Right cardiac atrium (tissue), 5 donors: ENCODE measurements around the gene HAO1. TPM values are rescaled to one million over a fixed set of nuclear protein-coding genes. Genes with fewer than 3 reads are reported as not detected.
"Not testable (repeated sequence)": the region's sequence is repeated elsewhere in the genome, so short reads cannot be mapped to it uniquely, and the experiment has no call there.

ENCODE experiments used
- ATAC-seq, 2 donors: fragments of 200-7000 bp; cut with Tn5 transposase; one replicate each; pipeline versions ENCODE4 v1.8.0 to v1.9.1; 2020; ENCODE audit warnings: moderate library complexity in 2 of 2, mild to moderate bottlenecking in 1 of 2
- DNase-seq, 3 donors: peaks; one replicate each; pipeline ENCODE4 v3.0.0-alpha.2; 2020
- H3K27ac ChIP-seq: one replicate; pipeline ENCODE4 v1.5.1; 2013; ENCODE audit warnings: mild to moderate bottlenecking, low read length, control low read depth, moderate library complexity
- H3K27me3 ChIP-seq: one replicate; pipeline ENCODE4 v1.6.1; 2013; ENCODE audit not compliant: control insufficient read depth, insufficient read depth
- H3K4me1 ChIP-seq: one replicate; pipeline ENCODE4 v1.6.1; 2013; ENCODE audit warnings: low read length; ENCODE audit not compliant: control insufficient read depth, insufficient read depth
- H3K4me3 ChIP-seq: one replicate; pipeline ENCODE4 v1.5.1; 2013; ENCODE audit warnings: low read length, control low read depth
- H3K9me3 ChIP-seq: one replicate; pipeline ENCODE4 v1.6.1; 2013; ENCODE audit warnings: low read length; ENCODE audit not compliant: control insufficient read depth
- WGBS: extraction: QIAGEN DNeasy Blood & Tissue Kit; methylation state at CpG from one replicate; pipeline ENCODE4 v1.1.7; 2013; 5-methylcytosine and 5-hydroxymethylcytosine counted together
- intact Hi-C, 4 donors: fragments of 100-400 bp; cut with DNase I; formaldehyde crosslinking; loops; one replicate each; pipeline versions ENCODE4 v1.11.0 to v1.14.0; 2022 to 2023
- polyA plus RNA-seq: library from polyadenylated mRNA; stranded (reverse); fragments of 200-250 nt; gene quantifications from one replicate; pipeline ENCODE4 v1.2.3, GENCODE V29; 2013
- total RNA-seq, 4 donors: library from RNA; stranded (reverse); fragmentation: NEBNext Ultra II Directional; extraction: Animal tissue kit (Norgen Biotek cat#: 25700); gene quantifications; one replicate each; pipeline ENCODE4 v1.2.1, GENCODE V29; 2021
- donor health status: healthy with polysubstance abuse.
- donor health status: DM: no; HTN: yes; CAD: no.
- donor health status: DM: no; HTN: no; CAD: no.
- donor health status: DM: no; HTN: yes; CAD: no; lungs with severe emphysema.
- donor health status: DM: yes; HTN: yes; CAD: no.

HAO1 gene
- total and polyA plus RNA-seq, 5 donors, result not detected

DNA sequence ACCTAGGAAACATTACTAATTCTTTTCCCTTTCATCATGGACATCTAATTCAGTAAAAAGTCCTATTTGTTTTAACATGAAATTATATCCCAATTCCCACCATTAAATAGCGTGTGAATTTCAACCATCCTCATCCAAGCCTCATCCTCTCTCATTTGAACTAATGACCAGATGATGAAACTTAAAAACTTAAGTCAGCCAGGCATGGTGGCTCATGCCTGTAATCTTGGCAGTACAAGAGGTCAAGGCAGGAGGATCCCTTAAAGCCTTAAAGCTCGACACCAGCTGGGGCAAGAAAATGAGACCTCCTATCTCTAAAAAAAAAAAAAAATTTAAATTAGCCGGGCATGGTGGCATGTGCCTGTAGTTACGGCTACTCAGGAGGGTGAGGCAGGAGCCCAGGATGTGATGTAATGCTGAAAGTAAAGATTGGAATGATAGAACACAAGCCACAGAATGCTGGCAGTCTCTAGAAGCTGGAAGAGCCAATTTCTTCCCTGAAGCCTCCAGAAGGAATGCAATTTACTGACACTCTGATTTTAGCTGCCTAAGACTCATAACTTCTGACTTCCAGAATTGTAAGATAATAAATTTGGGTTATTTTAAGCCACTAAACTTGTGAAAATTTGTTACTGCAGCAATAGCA is 27.1 kb upstream of the HAO1 start:
- 55% methylated on average over 4 of the region's 4 CpGs for WGBS
- DNase-seq, result peak in 1 of 3 donors; percentile 14

DNA sequence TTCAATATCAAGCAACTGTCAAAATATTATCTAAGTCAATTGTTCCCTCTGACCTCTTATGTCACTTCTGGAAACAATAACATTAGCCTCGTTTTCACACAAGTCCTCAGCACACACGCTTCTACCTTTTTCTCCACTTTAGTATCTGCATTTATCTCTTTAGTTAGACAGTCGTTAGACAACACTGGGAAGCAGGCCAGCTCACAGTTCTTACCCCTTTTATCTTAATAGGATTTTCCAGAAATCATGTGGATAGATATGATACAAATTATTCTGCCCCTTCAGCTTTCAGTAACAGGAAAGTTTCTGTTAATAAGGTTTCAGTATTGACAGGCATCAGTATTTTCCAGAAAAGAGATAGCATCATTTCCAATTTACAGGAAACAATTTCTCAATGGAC is 25.9 kb upstream of the HAO1 start:
- no peak for DNase-seq
- H3K27ac ChIP-seq, result no peak overlapping the region
- no peaks in the 10 kb centered on the region for H3K27me3 ChIP-seq
- H3K4me3 ChIP-seq, result no peak overlapping the region
- WGBS, result 26% methylated on average over 3 of the region's 3 CpGs
- intact Hi-C loops, result no loop called here
- ATAC-seq, result no peak
- H3K9me3 ChIP-seq, result no peaks in the 10 kb centered on the region
- no peaks in the 10 kb centered on the region for H3K4me1 ChIP-seq

More for the DNA sequence above, 27.1 kb upstream of the HAO1 start:
- no peak overlapping the region for H3K27ac ChIP-seq
- no peak overlapping the region for H3K4me3 ChIP-seq
- peak; percentile 55 to 80 for ATAC-seq
- no peaks in the 10 kb centered on the region for H3K9me3 ChIP-seq
- no peaks in the 10 kb centered on the region for H3K27me3 ChIP-seq
- H3K4me1 ChIP-seq, result no peaks in the 10 kb centered on the region
- intact Hi-C loops, result no loop called here

DNA sequence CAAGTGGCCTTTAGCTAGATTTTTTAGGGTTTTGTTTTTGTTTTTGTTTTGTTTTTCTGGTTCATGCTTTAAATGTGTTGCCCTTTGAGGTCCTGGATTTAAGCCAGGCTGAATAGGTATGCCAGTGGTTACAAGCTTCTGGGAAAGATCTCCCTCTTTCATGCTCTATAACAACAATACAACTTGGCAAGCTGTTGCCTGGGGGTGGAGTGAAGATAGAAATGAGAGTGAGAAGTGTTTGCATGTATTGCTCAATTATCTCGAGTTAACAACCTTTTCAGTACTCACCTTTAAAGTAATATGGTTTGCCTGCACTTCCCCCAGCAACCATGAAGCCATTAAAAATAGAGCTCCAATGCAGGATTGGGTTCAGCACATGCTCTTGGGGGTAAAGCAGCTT is 19.2 kb upstream of the HAO1 start:
- Histone ChIP-seq H3K27ac (no peak overlapping the region), H3K4me1 (peaks cover 1% of the 10 kb centered on the region), H3K9me3 (no peaks in the 10 kb centered on the region), H3K4me3 (no peak overlapping the region), H3K27me3 (no peaks in the 10 kb centered on the region)
- no peak for DNase-seq
- no peak for ATAC-seq
- intact Hi-C loops, result no loop called here
- 39% methylated on average over 1 of the region's 1 CpG for WGBS

DNA sequence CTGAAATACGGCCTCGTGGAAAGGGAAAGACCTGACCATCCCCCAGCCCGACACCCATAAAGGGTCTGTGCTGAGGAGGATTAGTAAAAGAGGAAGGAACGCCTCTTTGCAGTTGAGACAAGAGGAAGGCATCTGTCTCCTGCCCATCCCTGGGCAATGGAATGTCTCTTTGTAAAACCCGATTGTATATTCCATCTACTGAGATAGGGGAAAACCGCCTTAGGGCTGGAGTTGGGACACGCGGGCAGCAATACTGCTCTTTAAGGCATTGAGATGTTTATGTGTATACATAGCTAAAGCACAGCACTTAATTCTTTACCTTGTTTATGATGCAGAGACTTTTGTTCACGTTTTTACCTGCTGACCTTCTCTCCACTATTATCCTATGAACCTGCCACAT is 16.3 kb upstream of the HAO1 start:
- H3K4me1 ChIP-seq, H3K27me3 ChIP-seq, DNase-seq, intact Hi-C loops, H3K4me3 ChIP-seq, ATAC-seq, H3K9me3 ChIP-seq, H3K27ac ChIP-seq: not testable (repeated sequence)
- WGBS, result 79% methylated on average over 9 of the region's 9 CpGs

DNA sequence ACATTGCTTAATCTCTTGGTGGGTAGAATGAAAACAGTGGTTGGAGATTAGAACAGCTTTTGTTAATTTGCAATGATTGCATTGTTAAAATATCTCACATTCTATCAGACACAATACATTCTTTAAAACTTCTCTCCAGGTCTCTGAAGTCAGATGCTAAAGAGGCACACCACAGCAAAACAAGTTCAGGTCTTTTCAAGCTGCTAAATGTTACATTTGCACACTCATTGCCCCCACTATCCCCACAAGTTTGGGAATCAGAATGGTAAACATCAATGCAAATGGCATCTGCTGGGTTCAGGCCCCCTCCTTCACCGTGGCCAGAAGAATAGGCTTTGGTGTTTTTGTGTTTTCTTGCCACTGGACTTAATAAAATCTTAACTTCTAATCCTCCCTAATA is 10.1 kb upstream of the HAO1 start:
- H3K9me3 ChIP-seq, result no peaks in the 10 kb centered on the region
- ATAC-seq (no peak), DNase-seq (no peak)
- no peaks in the 10 kb centered on the region for H3K4me1 ChIP-seq
- H3K4me3 ChIP-seq, result no peak overlapping the region
- intact Hi-C loops, result no loop called here
- 78% methylated on average over 1 of the region's 1 CpG for WGBS
- H3K27me3 ChIP-seq, result no peaks in the 10 kb centered on the region
- H3K27ac ChIP-seq, result no peak overlapping the region

DNA sequence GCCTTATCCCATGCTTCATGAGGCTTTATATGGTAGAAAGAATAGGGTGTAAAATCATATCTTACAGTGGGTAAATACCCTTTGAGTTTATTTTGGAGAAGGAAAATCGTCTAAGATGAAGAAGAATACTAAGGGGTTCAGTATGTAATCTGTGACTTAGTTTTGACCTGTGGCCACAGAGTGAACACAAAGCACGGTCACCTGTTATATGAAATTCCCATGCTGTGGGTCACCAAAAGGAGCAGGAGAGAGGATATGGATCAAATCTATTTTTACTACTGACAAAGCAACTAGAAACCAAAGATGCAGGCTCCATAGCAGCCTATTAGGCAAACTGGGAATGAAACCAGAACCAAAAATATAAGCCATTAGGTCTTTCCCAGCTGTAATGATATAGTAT is 3.6 kb upstream of the HAO1 start:
- H3K9me3 ChIP-seq, result no peaks in the 10 kb centered on the region
- WGBS, result 39% methylated on average over 2 of the region's 2 CpGs
- no peaks in the 10 kb centered on the region for H3K4me1 ChIP-seq
- no peak overlapping the region for H3K4me3 ChIP-seq
- DNase-seq (no peak), ATAC-seq (no peak)
- no peak overlapping the region for H3K27ac ChIP-seq
- intact Hi-C loops, result no loop called here
- H3K27me3 ChIP-seq, result no peaks in the 10 kb centered on the region

DNA sequence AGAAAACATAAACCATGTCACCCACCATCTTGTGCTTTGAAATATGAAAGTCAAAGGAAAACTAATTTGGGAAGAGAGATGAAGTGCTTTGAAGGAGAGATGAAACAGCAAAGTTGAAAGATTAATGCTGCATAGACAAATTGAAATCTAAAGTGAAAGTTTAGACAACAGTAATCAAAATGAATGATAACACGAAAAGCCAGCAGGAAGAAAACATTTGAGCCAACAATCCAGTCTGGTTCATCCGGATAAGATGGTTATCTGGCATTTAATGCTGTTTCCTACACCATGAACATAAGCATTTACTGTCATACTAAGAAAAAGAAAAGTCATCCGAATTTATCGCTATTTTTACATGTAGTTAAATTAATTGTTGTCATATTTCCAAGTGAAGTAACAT is 595 bp downstream of the HAO1 start:
- Histone ChIP-seq H3K4me1 (no peaks in the 10 kb centered on the region), H3K4me3 (no peak overlapping the region), H3K9me3 (no peaks in the 10 kb centered on the region), H3K27ac (no peak overlapping the region), H3K27me3 (no peaks in the 10 kb centered on the region)
- DNase-seq (no peak), ATAC-seq (no peak)
- intact Hi-C loops, result loop anchor here (5.0 to 10.0 kb wide), 3 partner anchors 775 to 785 kb away; no protein-coding TSS in a partner anchor
- 56% methylated on average over 4 of the region's 4 CpGs for WGBS

DNA sequence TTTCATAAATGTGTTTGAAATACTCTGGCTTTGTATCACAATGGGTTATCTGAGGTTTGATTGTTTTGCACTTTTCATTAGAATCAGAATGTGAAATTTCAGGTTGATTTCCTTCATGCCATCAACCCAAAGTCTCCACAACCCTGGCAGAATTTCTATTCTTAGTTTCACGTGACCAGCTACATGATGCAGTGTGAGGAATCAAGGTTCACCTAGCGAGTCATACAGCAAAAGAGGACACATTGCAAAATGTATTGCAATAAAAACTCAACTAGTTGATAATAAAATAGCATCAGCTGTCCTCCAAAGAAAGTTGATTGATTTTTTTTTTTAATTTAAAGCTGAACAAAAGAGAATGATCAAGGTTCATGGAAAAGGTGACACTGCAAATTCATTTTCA is 2.2 kb downstream of the HAO1 start:
- ATAC-seq (no peak), DNase-seq (no peak)
- intact Hi-C loops, result loop anchor here (5.0 to 10.0 kb wide), 3 partner anchors 777 to 787 kb away; no protein-coding TSS in a partner anchor
- H3K4me3 ChIP-seq, result no peak overlapping the region
- H3K9me3 ChIP-seq, result no peaks in the 10 kb centered on the region
- H3K4me1 ChIP-seq, result no peaks in the 10 kb centered on the region
- 83% methylated on average over 2 of the region's 2 CpGs for WGBS
- H3K27me3 ChIP-seq, result no peaks in the 10 kb centered on the region
- no peak overlapping the region for H3K27ac ChIP-seq

DNA sequence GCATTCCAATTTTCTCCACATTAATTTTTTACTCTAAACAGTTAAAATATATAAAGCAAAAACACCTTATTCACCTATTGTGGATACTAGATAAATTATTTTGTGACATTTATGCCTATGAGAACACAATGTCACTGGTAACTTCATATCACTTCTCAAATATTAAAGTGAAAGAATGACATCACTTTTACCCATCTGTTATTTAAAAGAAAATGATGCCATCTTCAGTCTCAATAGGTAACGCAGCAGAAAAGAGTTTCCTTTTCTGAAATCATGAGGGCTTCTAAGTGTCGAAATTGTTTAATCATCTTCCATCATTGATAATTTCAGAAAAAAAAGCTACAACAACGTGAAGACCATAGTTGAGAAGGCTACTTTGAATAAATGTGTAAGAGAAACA is 2.9 kb downstream of the HAO1 start:
- 90% methylated on average over 3 of the region's 3 CpGs for WGBS
- Histone ChIP-seq H3K9me3 (no peaks in the 10 kb centered on the region), H3K4me1 (no peaks in the 10 kb centered on the region), H3K27ac (no peak overlapping the region), H3K4me3 (no peak overlapping the region), H3K27me3 (no peaks in the 10 kb centered on the region)
- DNase-seq (no peak), ATAC-seq (no peak)
- intact Hi-C loops, result loop anchor here (5.0 to 10.0 kb wide), 3 partner anchors 777 to 787 kb away; no protein-coding TSS in a partner anchor

DNA sequence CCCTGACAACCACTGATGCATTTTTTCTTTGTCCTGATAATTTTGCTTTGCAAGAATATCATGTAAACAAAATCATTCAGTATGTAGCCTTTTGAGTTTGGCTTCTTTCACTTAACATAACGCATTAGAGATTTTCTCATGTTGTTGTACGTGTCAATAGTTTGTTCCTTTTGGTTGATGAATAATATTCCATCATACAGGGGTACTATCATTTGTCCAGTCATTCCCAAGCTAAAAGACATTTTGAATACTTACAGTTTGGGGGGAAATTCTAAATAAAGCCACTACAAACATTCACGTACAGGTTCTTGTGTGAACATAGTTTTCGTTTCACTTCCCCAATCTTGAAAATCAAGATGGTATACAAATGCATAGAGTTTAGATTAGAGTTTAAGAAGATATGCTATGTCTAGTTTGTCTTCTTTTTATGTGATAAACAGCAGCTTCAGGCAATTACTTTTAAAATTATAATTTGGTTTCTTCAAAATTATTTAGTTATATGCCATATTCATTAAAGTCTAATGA is 5.2 kb downstream of the HAO1 start:
- Histone ChIP-seq H3K4me3 (no peak overlapping the region), H3K9me3 (no peaks in the 10 kb centered on the region), H3K4me1 (no peaks in the 10 kb centered on the region), H3K27ac (no peak overlapping the region), H3K27me3 (no peaks in the 10 kb centered on the region)
- ATAC-seq (no peak), DNase-seq (no peak)
- intact Hi-C loops, result loop anchor here (5.0 to 10.0 kb wide), 3 partner anchors 780 to 790 kb away; no protein-coding TSS in a partner anchor
- 84% methylated on average over 4 of the region's 4 CpGs for WGBS

DNA sequence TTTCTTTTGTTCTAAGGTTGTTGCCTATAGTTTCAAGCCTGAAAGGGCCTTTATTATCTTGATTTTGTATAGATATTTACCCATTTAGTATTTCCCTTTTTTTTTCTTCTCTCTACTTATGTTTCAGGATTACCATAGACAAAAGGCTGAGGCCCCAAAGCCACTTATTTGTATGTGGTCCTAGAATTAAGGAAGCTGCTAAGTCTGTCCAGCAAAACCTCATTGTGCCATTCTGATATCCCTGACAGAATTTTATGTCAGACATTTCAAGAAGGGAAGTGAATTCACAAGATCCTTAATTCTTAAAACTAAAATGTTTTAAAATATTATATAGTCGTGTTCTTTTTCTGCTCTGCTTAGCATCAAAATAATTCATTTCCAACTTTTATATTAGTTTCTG is 6.9 kb downstream of the HAO1 start:
- intact Hi-C loops, result loop anchor here in 2 of 4 donors (10.0 kb wide), 2 partner anchors 781 to 791 kb away; no protein-coding TSS in a partner anchor
- ATAC-seq (no peak), DNase-seq (no peak)
- Histone ChIP-seq H3K27ac (no peak overlapping the region), H3K4me1 (no peaks in the 10 kb centered on the region), H3K9me3 (no peaks in the 10 kb centered on the region), H3K27me3 (no peaks in the 10 kb centered on the region), H3K4me3 (no peak overlapping the region)
- 83% methylated on average over 1 of the region's 1 CpG for WGBS
